HG03571 (cell line): ENCODE results near the gene PHF21A.

ENCODE experiments used
- ATAC-seq: cut with Tn5 transposase; IDR thresholded peaks from one replicate; pipeline ENCODE4 v1.9.1; 2021; ENCODE audit not compliant: unreplicated experiment

Gene PHF21A

DNA sequence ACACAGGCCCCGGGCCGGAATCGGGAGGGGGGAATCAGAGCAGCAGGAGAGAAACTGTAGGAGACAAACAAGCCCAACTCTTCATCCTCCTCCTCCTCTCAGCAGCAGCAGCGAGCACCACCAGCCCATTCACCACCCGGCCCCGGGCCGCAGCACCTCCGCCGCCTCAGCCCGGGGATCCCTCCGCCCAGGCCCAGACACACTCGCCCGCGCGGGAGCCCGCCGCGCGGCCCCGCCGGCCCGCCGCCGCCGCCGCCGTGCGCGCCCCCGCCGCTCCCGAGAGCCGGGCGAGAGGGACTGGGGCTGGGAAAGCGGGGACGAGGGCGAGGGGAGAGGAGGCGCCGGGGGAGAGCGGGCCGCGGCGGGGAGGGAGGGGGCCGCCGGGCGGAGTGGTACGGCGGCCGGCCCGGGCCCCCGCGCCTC, at the start of gene PHF21A:
PHF21A (minus strand) TSS at position 154 of the 423 bp plus-strand sequence. CDS start 37,235 bp downstream, outside the sequence.
- ATAC-seq: peak; percentile 48

DNA sequence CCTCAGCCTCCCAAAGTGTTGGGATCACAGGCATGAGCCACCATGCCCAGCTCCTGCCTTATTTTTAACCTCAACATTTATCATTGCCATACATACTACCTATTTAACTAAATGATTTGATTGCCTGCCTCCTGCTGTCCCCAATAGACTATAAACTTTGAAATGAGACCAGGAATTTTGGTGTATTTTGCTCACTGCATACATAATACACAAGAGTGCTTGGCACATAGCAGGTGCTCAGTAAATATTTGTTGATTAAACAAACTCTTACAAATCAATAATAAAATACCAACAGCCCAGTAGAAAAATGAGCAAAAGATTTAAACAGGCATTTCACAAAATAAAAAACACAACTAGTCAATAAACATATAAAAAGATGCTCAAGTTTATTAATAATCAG, 49.5 kb upstream of the PHF21A start:
- ATAC-seq: no peak

DNA sequence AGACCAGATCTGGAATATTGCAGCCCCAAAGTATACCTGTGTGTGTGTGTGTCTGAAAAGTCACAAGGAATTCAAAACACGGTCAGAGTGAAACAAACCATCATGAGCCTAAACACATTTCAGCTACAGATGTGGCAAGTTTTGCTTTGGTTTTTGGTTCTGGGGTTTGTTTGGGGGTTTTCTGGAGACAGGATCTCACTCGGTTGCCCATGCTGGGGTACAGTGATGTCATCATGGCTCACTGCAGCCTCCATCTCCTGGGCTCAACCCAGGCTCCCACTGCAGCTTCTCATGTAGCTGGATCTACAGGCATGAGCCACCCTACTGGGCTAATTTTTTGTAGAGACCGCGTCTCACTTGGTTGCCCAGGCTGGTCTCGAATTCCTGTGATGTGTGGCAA, 41.4 kb upstream of the PHF21A start:
- no peak for ATAC-seq

DNA sequence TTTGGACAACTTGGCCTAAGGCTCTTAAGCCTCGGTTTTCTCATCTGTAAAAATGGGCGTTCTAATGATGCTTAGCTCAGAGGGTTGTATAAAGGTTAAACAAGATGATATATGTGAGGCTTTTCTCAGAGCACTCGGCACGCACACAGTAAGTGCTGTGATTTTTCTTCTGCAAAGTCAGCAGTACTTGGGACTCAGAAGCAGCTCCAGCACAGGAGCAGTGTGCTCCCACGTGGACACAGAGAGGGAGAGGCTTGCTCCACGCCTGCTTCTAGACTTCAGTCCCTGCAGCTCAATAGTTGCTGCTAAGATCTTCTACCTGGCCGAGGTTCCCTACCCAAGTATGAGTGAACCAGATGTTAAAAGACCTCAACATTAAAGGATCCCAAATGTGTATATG, 39.9 kb upstream of the PHF21A start:
- no peak for ATAC-seq

DNA sequence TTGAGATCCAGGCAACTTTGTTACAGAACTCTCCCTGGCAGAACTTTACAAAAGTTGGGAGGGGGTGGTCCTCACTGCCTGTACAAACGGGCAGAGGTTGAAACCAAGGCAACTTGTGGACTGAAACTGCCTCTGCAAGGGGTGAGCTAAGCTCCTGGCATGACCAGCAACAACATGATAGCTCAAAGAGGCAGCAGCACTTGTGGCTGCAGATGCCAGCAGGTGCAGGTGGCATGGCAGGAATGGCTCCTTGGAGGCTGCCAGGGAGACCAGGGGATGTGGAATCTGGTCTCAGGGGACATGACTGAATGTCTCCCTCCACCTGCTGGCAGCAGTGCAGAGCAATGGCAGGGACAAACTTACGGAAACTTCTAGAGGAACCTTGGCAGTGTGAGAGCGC, 38.8 kb upstream of the PHF21A start:
- no peak for ATAC-seq

DNA sequence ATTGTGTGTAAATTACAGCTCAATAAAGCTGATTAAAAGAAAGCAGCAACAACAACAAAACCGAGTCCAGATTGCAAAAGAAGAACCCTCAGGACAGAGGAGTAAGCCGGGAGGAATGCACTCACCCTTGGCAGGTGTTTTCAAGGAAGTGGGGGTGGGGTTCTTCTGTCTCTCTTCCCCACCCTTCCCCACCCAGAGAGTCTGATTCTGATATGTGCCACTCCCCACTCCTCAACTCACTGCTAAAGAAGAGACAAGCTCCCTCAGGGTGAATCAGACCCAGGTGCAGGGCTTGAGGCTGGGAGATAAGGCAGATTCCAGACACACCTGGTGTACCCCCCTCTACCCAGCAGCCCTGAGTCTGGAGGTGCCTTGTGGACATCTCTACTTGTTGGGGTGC, 38.4 kb upstream of the PHF21A start:
- no peak for ATAC-seq

DNA sequence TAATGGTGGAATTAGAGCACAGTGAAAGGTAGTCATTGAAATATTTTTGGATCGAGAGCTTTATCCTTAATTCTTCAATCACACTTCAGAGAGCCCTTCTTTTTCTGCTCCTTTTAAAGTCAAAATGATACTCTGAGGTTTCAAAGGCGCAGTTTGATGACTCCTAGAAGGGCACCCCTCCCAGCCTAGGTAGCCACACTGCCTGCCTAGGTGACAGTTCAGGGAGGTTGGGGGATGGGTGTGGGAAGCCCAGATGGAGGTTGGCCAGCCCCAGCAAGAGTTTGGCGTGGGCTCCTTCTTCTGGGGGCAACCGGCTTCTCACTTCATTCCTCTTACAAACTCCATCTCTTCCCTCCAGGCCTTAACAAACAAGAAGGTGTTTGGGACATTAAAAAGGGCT, 28.6 kb upstream of the PHF21A start:
- ATAC-seq: no peak

DNA sequence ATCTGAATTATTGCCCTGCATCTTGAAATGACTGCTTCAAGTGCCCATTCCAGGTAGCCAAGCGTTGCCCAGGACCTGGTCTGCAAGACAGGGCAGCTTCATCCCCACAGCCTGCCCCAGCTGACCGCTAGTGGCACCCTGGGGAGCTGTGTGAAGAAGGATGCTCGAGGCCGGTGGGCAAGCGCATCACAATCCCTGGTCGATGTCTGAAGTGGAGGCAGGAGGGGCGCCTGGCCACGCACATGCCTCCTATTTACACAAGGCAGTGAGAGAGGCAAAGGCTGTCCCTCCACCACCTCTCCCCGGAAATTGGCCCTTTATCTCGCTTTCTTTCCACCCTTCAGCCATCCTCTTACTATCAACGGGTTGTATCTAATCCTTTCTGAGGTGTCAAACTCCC, 28.1 kb upstream of the PHF21A start:
- no peak for ATAC-seq

DNA sequence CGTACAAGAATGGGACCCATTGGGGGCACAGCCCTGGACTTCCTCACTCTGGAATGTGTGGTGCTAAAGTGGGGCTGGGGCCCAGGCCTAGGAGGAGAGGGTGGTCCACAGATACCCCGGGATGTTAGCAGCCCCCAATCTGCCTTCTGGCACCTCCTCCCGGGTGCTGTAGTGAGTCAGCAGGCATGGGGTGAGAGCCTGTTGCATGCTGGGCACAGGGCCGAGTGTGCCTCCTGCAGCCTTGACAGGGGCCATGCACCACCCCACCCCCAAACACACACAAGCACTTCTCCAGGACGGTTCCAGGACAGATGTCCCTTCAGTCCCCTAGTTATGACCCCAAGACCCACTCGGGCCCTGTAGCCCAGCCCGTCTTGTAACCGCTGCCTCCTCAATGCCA, 23.5 kb upstream of the PHF21A start:
- no peak for ATAC-seq

DNA sequence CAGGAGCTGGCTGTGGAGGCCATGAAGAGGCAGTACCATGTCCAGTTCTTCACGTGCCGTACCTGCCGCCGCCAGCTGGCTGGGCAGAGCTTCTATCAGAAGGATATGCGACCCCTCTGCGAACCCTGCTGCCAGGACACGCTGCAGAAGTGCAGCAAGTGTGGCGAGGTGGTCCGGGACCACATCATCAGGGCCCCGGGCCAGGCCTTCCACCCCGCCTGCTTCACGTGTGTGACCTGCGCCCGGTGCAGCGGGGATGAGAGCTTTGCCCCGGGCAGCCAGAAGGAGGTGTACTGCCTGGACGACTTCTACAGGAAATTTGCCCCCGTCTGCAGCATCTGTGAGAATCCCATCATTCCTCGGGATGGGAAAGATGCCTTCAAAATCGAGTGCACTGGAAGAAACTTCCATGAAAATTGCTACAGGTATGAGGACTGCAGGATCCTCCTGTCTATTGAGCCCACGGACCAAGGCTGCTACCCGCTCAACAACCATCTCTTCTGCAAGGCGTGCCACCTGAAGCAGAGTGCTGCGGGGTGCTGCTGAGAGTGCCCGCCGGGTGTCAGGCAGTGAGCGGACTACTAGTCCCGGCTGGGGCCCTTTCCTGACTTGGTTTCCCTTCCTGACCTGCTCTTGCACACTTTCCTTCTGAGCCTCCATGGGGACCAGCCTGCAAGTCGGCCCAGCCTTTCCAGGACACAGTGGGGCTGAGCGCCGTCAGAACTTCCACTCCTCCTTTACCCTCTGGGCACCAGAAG, 22.0 kb upstream of the PHF21A start:
- ATAC-seq: no peak

DNA sequence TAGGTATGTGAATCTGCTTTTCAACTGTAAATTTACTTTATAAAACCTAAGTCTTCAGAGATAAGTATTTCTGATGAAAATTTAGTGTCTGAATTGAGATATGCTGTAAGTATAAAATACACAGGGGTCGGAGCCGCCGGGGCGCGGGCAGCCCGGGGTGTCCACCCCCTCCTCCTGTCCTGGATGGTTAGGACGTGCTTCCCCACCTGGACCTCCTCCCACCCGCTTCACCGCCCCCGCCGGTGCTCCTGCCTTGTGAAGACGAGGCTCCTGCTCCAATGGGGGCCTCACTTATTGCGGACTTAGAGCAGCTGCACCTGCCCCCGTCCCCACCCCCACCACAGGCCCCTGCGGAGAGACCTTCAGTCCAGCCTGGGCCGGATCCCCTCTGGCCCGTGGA, 21.3 kb upstream of the PHF21A start:
- ATAC-seq: no peak

DNA sequence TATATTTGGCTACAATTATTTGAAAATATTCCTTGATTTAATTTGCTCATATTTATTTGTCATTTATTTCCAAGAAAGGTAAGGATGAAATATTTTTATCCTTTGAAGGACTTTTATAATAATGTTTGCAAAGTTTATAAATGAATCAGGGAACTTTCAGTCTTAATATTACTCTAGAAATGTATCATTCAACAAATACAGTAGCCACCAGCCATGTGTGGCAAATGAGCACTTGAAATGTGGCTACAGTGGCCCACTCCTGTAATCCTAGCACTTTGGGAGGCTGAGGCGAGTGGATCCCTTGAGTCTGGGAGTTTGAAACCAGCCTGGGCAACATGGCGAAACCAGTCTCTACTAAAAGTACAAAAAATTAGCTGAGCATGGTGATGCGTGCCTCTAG, 20.3 kb upstream of the PHF21A start:
- no peak for ATAC-seq

DNA sequence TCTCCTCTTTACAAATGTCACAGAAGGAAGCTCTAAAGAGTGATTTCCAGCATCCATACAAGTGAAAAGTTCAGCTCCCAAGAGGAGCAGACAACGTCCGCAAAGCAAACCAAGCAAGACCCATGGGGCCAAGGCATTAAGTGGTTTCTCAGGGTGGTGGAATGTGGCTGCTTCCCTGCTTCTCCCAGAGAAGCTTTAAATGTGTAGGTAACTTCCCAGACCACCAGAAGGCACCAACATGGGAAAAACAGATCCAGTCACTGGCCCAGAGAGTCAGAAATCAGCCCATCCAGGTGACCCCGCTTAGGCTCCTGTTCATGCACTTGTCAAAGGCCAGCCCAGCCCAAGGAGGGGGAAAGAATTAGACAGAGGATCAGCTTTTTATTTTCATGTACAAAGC, 13.3 kb upstream of the PHF21A start:
- no peak for ATAC-seq

DNA sequence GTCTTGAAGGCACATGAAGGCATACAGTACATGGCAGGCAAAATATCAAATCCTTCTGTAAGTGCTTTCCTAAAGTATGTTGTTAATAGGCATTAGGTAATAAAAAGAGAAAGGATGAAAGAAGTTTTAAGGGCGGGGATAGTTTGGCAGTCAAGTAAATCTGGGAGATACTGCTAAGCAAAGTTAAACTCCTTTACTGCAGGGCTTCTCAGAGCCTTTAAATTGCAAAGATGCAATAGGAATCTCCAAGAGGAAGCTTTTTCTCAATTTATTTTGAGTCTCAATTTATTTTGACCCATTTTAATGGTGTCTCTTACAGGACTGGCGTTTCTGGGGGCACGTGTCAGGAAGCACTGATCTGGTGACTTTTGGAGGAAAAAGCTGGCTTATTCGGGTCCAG, 12.8 kb upstream of the PHF21A start:
- ATAC-seq: no peak

DNA sequence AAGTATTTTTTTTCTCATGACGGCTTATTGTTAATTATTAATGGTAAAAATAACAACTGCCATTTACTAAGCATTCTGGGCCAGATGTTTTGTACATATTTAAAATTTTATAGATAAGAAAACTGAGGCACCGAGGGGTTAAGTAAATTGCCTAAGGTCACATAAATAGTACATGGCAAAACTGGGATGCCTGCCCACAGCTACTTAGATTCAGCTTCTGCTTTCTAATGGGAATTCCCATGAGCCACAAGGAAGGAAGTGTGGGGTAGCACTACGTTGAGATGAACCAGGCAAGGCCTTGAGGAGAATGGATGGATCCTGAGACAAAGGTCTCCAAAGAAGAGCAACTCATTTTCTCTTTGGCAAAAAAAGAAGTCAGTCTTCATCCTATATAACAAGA, 11.9 kb upstream of the PHF21A start:
- ATAC-seq: no peak

DNA sequence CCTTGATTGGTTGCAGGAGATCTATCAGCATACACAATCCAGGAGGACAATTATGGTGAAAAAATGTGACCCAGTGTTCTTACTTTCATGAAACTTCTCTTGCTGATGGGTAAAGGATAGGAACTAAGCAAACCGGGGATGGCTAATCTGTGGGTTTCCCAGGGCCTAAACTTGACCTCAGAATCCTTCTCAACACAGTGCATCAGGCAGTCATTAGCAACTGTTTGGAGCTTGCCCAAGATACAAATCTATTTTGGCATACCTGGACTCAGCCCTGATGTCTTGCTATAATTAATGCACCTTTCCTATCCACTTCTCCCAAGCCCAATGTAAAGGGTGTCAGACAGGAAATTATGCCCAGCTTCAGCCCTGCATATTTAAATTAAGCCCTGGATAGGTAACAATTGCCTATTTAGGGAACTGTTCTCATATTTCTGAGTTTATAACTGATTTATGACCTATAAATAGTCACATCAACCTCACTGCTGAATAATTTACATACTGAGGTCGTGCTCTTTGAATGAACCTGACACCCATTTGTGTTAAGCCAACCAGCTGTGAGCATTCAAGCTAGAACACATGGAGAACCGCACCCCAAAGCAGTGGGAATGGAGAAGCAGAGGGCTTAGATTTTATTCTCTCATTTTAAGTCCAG, 9.2 kb upstream of the PHF21A start:
- ATAC-seq: no peak

DNA sequence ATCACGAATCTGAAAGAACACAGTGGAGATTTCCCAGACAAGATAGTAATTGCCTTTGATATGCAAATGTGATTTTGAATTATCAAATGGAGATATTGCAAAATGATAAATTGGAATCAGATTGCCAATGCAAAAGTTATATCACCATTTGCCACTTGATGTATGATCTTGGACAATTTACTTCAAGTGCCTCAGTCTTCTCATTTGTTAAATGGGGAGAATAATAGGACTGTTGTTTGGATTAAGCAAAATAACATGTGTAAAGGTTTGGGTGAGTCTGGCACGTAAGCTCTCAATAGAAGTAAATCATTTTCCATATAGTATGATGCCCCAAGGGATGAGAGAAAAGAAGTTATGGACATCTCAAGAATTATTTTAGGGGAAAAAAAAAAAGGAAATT, 7.9 kb upstream of the PHF21A start:
- no peak for ATAC-seq

DNA sequence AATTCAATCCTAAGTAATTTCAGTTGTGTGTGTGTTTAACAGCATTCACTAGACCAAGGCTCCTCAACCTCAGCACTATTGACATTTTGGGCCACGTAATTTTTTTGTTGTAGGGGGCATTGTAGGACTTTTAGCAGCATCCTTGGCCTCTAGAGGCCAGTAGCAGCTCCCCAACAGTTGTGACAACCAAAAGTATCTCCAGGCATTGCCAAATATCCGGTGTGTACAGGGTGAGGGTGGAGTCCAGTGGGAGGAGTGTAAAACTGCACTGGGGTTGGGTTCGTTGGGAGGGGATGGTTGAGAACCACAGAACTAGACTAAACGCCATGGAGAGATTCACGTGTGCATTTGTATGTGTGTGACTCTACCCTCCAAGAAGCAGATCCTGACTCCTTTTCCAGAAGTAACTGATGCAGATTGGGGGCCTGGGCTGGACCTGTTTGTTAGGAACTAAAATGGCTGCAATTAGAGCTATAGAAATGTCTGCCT, 5.9 kb upstream of the PHF21A start:
- ATAC-seq: no peak

DNA sequence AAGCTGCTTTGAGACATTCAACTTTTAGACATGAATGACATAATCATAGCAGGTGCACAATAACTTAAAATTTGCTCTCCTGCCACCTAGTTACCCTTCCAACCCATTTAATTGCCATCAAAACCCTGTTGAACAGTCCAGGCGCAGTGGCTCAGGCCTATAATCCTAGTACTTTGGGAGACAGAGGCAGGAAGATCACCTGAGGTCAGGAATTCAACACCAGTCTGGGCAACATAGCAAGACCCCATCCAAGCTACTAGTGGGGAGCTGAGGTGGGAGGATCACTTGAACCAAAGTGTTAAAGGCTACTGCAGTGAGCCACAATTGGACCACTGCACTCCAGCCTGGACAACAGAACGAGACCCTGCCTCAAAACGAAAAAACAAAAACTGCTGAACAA, 4.0 kb upstream of the PHF21A start:
- ATAC-seq: no peak

DNA sequence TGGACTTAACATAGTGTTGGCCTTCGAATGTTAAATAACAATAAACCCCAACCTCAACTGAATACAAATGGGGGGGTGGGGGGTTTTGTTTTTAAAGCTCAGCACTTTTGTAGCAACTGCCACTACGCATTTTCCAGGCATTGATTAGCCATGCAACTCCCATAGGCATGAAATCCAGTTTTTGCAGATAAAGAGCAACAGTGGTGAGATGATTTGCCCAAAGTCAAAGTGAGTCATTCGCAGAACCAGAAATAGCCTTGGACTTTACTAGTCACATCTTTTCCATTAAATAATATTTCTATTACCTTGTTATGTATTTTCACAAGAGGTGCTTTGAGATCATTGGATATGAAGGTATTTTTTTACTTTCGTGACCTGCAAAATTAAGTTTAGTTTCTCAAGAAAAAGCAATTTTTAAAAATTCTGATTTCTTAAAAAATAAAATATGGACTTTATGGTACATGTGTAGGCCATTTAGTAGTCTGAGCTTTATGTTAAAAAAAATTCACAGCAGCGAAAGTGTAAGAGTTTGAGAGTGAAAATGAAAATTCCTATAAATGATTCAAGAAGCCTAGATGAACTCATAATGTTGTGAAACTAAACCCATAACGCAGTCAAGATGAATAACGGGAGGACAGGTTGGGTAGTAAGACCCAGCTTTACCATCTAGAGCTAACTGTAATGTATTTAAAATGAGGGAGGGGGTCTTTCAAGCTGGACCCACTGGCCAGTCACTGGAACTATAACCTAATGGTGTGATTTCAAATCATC, 1.9 kb upstream of the PHF21A start:
- no peak for ATAC-seq

DNA sequence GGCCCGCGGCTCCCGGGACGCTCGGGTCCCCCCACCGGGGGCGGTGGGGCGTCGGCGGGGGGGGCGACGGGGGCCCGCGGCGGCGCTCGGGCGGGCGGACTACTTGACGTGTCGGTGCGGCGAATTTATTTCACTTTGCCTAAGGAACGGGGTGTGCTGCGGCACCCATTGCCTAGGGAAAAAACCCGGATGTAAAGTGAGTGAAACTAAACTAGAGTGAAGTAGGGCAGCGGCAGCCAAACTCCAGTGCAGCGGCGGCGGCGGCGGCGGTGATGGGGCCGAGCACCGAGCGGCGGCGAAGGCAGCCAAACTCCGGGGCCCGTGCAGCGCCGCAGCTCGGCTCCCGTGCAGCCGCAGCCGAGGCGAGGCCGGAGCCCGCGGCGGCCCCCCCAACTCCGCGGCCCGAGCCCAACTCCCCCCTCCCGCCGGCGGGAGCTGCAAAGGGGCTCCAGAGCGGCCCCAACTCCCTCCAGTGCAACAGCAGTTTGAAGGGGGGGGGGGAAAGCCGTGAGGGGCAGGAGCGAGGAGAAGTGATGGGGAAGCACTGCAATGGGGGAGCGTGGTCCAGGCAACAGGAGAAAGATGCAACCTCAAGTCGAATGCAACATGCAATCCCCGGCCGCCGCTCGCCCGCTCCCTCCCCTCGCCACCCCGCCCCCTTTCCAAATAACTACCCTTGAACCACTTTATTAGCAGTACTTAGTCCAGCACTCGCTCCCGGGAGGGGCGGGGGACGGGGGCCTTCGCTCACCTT, 647 bp upstream of the PHF21A start:
- ATAC-seq: peak; percentile 35
